ENCODE results near the gene RAET1G. TPM values are rescaled to one million over a fixed set of nuclear protein-coding genes. Genes with fewer than 3 reads are reported as not detected.

The RAET1G gene
- total RNA-seq, 1 experiment from 2014 or later = 1.5 TPM

- H3K36me3 ChIP-seq (ENCODE audit: low read depth, low read length) = no peaks in the 10 kb centered on the region
- ATAC-seq (no peak), DNase-seq (no peak)
- peak overlapping the region; percentile 78 for H3K4me3 ChIP-seq (ENCODE audit: low read length)
- no peak overlapping the region for H3K27ac ChIP-seq (ENCODE audit: low read length)
- ChIA-PET POLR2A (ENCODE audit: unreplicated experiment) (no interaction called here), CTCF (no interaction called here)
- no peak for TF ChIP-seq CTCF (conservative IDR thresholded peaks at IDR 0.05; ENCODE audit: low read depth, low read length)
- TF ChIP-seq EZH2 (IDR thresholded peaks at IDR 0.05; ENCODE audit: low read length, unreplicated experiment) = no peak
- TF ChIP-seq EZH2phosphoT487 (IDR thresholded peaks at IDR 0.05; ENCODE audit: borderline replicate concordance, low read length) = no peak
- no peaks in the 10 kb centered on the region for H3F3A ChIP-seq (ENCODE audit: low read length, unreplicated experiment)
- no peaks in the 10 kb centered on the region for H3K9me3 ChIP-seq (ENCODE audit: low read length)
- no peaks in the 10 kb centered on the region for H3K9me2 ChIP-seq (replicated peaks; ENCODE audit: low read length)
- peak overlapping the region; percentile 98; the same call in 1 of the 2 replicates for H2AFZ ChIP-seq (ENCODE audit: low read length)
- H3K4me1 ChIP-seq (ENCODE audit: insufficient read depth, low read length) = peaks cover 7% of the 10 kb centered on the region
- no peaks in the 10 kb centered on the region for H3K79me2 ChIP-seq (ENCODE audit: low read length)
- BruUV-seq (replicated peaks) = no TSS peak
- no peak overlapping the region for H3K9ac ChIP-seq (ENCODE audit: low read length)
- no peaks in the 10 kb centered on the region for H4K20me1 ChIP-seq (ENCODE audit: low read length)
- no peaks in the 10 kb centered on the region for H3K27me3 ChIP-seq (ENCODE audit: low read length)
- peak overlapping the region; percentile 80; the same call in 1 of the 2 replicates for H3K4me2 ChIP-seq (ENCODE audit: low read length)
- intact Hi-C loops (cut with micrococcal nuclease) = no loop called here
Observed at GRCh38 chr6:149964308-149965193, 41.6 kb upstream of the RAET1G start.

DNA sequence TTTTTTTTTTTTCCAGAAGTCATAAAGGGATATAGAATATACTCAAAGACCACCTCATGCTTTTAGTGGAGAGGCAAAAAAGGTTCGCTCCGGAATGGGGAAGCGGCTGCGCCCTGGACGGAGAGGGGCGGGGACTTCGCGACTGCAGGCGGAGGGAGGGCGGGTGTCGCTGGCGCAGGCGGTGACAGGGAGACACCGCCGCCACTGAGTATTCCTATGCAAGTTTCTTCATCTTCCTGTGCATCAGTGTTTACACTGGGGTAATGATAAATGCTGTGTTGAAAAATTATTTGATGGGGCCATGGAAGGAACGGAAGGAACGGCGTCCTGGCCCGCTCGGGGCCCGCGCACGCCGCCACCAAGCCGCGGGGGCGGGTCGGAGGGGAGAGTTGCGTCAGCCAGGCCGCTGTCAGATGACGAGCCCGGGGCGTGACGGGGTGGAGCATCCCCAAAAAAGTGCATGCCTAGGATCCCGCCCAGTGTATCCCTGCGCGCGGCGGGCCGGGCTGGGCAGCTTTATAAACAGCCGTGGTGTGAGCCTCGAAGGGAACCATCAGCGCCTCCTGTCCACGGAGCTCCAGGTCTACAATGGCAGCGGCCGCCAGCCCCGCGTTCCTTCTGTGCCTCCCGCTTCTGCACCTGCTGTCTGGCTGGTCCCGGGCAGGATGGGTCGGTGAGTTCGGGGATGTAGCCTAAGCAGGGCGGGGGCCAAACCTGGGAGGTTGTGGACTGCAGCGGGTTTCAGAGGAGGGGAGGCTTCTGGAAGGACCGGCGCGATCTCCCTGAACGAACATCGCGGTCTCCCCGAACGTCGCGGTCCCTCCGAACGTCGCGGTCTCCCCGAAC is 40.8 kb upstream of the RAET1G start, which contains the start of gene ULBP1:
Gene ULBP1 (plus strand): TSS at position 482 of the 846 bp plus-strand sequence. CDS start 107 bp downstream, at position 589.
- H3K4me1 ChIP-seq (ENCODE audit: insufficient read depth, low read length) = peaks cover 7% of the 10 kb centered on the region
- peak within 1 kb of the TSS; percentile 80 for H3K4me2 ChIP-seq (ENCODE audit: low read length)
- H3F3A ChIP-seq (ENCODE audit: low read length, unreplicated experiment) = no peaks in the 10 kb centered on the region
- peak; percentile 84 for ATAC-seq
- no peaks in the 10 kb centered on the region for H3K36me3 ChIP-seq (ENCODE audit: low read depth, low read length)
- no peaks in the 10 kb centered on the region for H3K9me3 ChIP-seq (ENCODE audit: low read length)
- H3K79me2 ChIP-seq (ENCODE audit: low read length) = no peaks in the 10 kb centered on the region
- H3K9ac ChIP-seq (ENCODE audit: low read length) = peak within 1 kb of the TSS; percentile 72
- H3K27ac ChIP-seq (ENCODE audit: low read length) = peak within 1 kb of the TSS; percentile 55
- TF ChIP-seq CTCF (conservative IDR thresholded peaks at IDR 0.05; ENCODE audit: low read depth, low read length) (no peak), EZH2phosphoT487 (IDR thresholded peaks at IDR 0.05; ENCODE audit: borderline replicate concordance, low read length) (no peak), EZH2 (IDR thresholded peaks at IDR 0.05; ENCODE audit: low read length, unreplicated experiment) (no peak)
- peak; percentile 77 for DNase-seq
- H2AFZ ChIP-seq (ENCODE audit: low read length) = peak within 1 kb of the TSS; percentile 98
- CTCF ChIA-PET = no interaction called here
- no peaks in the 10 kb centered on the region for H3K27me3 ChIP-seq (ENCODE audit: low read length)
- peak within 1 kb of the TSS; percentile 78 for H3K4me3 ChIP-seq (ENCODE audit: low read length)
- POLR2A ChIA-PET (ENCODE audit: unreplicated experiment) = no interaction called here
- intact Hi-C loops (cut with micrococcal nuclease) = no loop called here
- no peaks in the 10 kb centered on the region for H3K9me2 ChIP-seq (replicated peaks; ENCODE audit: low read length)
- BruUV-seq (replicated peaks) = TSS peak; percentile 65
- H4K20me1 ChIP-seq (ENCODE audit: low read length) = no peaks in the 10 kb centered on the region

Data from PC-3 (cell line).